Measurements from ENCODE around the gene RIT2.

The RIT2 gene

DNA sequence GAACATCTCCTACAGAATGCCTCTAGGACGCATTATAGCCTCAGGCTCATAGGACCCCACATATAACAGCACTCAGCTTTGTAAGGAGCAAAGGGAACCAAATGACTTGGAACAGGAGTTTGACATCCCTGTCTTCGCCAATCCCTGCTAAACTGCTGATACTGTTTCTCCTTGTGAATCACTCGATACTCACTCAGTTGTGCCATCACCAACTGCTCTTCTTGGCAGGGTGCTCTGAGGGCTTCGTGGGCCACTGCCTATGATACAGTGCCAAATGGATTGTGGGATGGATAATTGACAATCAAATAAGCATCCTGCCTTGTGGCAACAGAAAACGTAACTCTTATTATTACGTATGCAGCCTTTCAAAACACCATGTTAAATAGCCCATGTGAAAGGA lies 396.3 kb downstream of the RIT2 start:
- TF ChIP-seq ZBTB7A (IDR thresholded peaks at IDR 0.05; ENCODE audit: low read depth) (no peak), FOXM1 (IDR thresholded peaks at IDR 0.05; ENCODE audit: borderline replicate concordance, low read depth) (no peak), CEBPB (IDR thresholded peaks at IDR 0.05) (no peak), CREB1 (IDR thresholded peaks at IDR 0.05; ENCODE audit: low read depth) (no peak), NFIC (IDR thresholded peaks at IDR 0.05) (no peak), EGR1 (IDR thresholded peaks at IDR 0.05) (no peak), TCF12 (IDR thresholded peaks at IDR 0.05; ENCODE audit: low read depth) (no peak), TEAD4 (IDR thresholded peaks at IDR 0.05) (no peak)

DNA sequence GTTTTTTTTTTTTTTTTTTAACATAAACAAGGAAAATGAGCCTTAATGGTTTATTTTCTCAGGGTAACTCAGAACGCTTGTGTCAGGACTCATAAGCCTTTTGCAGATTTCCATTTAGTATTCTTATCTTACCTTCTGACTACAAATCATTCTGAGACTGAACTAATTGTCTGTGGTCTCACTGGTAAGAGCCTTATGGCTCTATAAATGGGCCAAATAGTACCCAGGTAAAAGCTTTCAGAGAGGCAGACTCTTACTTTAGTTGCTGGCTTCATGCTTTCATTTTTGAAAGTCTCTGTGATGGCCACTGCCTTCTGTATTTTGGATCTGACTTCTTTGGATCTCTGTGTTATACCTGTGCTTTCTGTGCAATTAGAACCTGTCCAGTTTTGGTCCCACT lies 403.4 kb downstream of the RIT2 start:
- no peak for TF ChIP-seq YY1 (IDR thresholded peaks at IDR 0.05; ENCODE audit: low read depth)
- no peak for TF ChIP-seq ZBTB7A (IDR thresholded peaks at IDR 0.05; ENCODE audit: low read depth)
- TF ChIP-seq NFIC (IDR thresholded peaks at IDR 0.05), result no peak
- TF ChIP-seq CEBPB (IDR thresholded peaks at IDR 0.05), result no peak
- TF ChIP-seq TCF12 (IDR thresholded peaks at IDR 0.05; ENCODE audit: low read depth), result no peak
- no peak for TF ChIP-seq TAF1 (IDR thresholded peaks at IDR 0.05; ENCODE audit: low read depth)
- TF ChIP-seq, protein P1, sequence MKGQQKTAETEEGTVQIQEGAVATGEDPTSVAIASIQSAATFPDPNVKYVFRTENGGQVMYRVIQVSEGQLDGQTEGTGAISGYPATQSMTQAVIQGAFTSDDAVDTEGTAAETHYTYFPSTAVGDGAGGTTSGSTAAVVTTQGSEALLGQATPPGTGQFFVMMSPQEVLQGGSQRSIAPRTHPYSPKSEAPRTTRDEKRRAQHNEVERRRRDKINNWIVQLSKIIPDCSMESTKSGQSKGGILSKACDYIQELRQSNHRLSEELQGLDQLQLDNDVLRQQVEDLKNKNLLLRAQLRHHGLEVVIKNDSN (IDR thresholded peaks at IDR 0.05), result no peak
- TF ChIP-seq RAD21 (IDR thresholded peaks at IDR 0.05; ENCODE audit: low read depth), result no peak
- TF ChIP-seq FOXM1 (IDR thresholded peaks at IDR 0.05; ENCODE audit: borderline replicate concordance, low read depth), result no peak
- no peak for TF ChIP-seq EGR1 (IDR thresholded peaks at IDR 0.05)
- no peak for TF ChIP-seq EP300 (IDR thresholded peaks at IDR 0.05; ENCODE audit: borderline replicate concordance)

DNA sequence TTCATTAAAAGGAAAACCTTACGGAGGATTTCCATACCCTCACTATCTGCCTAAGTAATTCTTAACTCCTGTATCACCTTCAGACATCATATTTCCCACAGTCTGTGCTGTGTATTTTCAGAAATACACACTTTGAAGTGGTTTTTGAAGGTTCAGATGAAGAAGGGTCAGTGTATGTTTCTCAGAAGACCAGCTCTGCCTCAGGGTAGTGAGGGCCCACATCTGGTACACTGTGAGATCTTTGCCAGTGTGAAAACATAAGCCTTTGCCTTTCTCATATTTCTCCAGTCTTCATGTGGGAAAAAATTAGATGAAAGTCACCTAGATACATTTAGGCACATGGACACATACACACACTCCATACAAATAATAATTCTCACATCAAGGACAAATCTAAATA lies 408.4 kb downstream of the RIT2 start:
- TF ChIP-seq, protein P1 (IDR thresholded peaks at IDR 0.05), result no peak
- no peak for TF ChIP-seq CREB1 (IDR thresholded peaks at IDR 0.05; ENCODE audit: low read depth)
- no peak for TF ChIP-seq TCF12 (IDR thresholded peaks at IDR 0.05; ENCODE audit: low read depth)
- no peak for TF ChIP-seq FOXM1 (IDR thresholded peaks at IDR 0.05; ENCODE audit: borderline replicate concordance, low read depth)
- no peak for TF ChIP-seq NFIC (IDR thresholded peaks at IDR 0.05)
- TF ChIP-seq EP300 (IDR thresholded peaks at IDR 0.05; ENCODE audit: borderline replicate concordance), result no peak

DNA sequence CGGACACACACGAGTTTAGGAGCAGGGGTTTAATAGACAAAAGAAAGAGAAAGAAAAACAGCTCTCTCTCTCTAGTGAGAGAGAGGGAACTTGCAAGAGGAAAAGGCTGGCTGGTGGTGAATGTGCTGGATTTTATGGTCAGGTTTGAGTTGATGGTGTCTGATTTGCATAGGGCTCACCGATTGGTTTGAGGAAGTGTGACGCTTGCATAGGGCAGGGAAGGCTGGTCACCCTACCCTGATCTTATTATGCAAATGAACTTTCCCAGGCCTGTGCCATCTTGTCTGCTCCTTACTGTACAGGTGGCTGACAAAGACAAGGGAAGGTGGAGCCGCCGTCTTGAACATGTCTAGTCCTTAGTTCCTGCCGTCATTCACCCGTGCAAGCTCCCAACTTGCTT lies 408.9 kb downstream of the RIT2 start:
- TF ChIP-seq, protein P2, sequence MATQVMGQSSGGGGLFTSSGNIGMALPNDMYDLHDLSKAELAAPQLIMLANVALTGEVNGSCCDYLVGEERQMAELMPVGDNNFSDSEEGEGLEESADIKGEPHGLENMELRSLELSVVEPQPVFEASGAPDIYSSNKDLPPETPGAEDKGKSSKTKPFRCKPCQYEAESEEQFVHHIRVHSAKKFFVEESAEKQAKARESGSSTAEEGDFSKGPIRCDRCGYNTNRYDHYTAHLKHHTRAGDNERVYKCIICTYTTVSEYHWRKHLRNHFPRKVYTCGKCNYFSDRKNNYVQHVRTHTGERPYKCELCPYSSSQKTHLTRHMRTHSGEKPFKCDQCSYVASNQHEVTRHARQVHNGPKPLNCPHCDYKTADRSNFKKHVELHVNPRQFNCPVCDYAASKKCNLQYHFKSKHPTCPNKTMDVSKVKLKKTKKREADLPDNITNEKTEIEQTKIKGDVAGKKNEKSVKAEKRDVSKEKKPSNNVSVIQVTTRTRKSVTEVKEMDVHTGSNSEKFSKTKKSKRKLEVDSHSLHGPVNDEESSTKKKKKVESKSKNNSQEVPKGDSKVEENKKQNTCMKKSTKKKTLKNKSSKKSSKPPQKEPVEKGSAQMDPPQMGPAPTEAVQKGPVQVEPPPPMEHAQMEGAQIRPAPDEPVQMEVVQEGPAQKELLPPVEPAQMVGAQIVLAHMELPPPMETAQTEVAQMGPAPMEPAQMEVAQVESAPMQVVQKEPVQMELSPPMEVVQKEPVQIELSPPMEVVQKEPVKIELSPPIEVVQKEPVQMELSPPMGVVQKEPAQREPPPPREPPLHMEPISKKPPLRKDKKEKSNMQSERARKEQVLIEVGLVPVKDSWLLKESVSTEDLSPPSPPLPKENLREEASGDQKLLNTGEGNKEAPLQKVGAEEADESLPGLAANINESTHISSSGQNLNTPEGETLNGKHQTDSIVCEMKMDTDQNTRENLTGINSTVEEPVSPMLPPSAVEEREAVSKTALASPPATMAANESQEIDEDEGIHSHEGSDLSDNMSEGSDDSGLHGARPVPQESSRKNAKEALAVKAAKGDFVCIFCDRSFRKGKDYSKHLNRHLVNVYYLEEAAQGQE (IDR thresholded peaks at IDR 0.05; ENCODE audit: low read depth), result no peak
- no peak for TF ChIP-seq RAD21 (IDR thresholded peaks at IDR 0.05; ENCODE audit: low read depth)
- TF ChIP-seq, protein P3, sequence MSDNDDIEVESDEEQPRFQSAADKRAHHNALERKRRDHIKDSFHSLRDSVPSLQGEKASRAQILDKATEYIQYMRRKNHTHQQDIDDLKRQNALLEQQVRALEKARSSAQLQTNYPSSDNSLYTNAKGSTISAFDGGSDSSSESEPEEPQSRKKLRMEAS (IDR thresholded peaks at IDR 0.05), result no peak

DNA sequence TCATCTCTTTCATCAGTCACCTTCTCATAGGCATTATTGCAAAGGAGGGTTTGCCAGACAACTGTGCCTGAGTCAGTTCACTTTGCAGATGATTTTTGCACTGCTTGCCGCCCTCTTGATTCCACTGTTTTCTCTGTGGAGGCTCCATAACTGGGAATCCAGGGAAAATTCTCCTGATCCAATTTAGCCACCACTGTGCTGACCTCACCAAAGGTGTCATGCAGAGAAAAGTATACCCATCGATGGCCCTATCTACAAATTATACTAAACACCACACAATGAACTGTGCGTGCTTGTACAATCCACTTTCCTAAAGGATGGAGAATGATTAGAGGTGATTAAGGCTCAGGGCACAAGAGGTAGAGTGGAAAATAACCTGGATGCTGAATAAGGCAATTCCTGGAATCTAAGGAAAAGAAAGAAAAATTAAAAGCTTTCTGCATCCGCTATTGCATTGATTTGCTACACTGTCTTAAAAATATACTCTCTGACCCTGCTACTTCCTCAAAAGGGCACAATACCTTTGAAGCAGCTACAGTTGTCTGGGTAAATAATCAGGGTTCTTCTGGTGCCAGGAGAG lies 409.4 kb downstream of the RIT2 start:
- TF ChIP-seq, protein P3 (IDR thresholded peaks at IDR 0.05), result no peak
- TF ChIP-seq RAD21 (IDR thresholded peaks at IDR 0.05; ENCODE audit: low read depth) (no peak), TEAD4 (IDR thresholded peaks at IDR 0.05) (no peak), TAF1 (IDR thresholded peaks at IDR 0.05; ENCODE audit: low read depth) (no peak), YY1 (IDR thresholded peaks at IDR 0.05; ENCODE audit: low read depth) (no peak), CREB1 (IDR thresholded peaks at IDR 0.05; ENCODE audit: low read depth) (no peak), NFIC (IDR thresholded peaks at IDR 0.05) (no peak), FOXM1 (IDR thresholded peaks at IDR 0.05; ENCODE audit: borderline replicate concordance, low read depth) (no peak), EGR1 (IDR thresholded peaks at IDR 0.05) (no peak), EP300 (IDR thresholded peaks at IDR 0.05; ENCODE audit: borderline replicate concordance) (no peak), CEBPB (IDR thresholded peaks at IDR 0.05) (no peak), ZBTB7A (IDR thresholded peaks at IDR 0.05; ENCODE audit: low read depth) (no peak), TCF12 (IDR thresholded peaks at IDR 0.05; ENCODE audit: low read depth) (no peak)
- TF ChIP-seq, protein P2 (IDR thresholded peaks at IDR 0.05; ENCODE audit: low read depth), result no peak
- TF ChIP-seq, protein P1 (IDR thresholded peaks at IDR 0.05), result no peak
